ENCODE data around the gene MEOX1.

GRCh38 chr17:43603321-43603720 is 58.4 kb downstream of the MEOX1 start:
- TF ChIP-seq CTCF (conservative IDR thresholded peaks at IDR 0.05; ENCODE audit: low read depth, low read length) (no peak), EZH2phosphoT487 (IDR thresholded peaks at IDR 0.05; ENCODE audit: borderline replicate concordance, low read length) (no peak)

Data from PC-3 (cell line).